Omental fat pad (tissue), 4 donors: ENCODE results near the gene ALAD. TPM values are rescaled to one million over a fixed set of nuclear protein-coding genes. Genes with fewer than 3 reads are reported as not detected.

ENCODE experiments used
- ATAC-seq: fragments of 150-250 bp; one replicate; pipeline ENCODE4 v1.9.1; 2016; ENCODE audit warnings: mild to moderate bottlenecking, moderate library complexity; ENCODE audit not compliant: low FRiP score
- DNase-seq: peaks from one replicate; pipeline ENCODE4 v3.0.0-alpha.2; 2019; ENCODE audit warnings: low spot score
- total RNA-seq, 4 donors: library from RNA; depleted of rRNA; stranded (reverse); fragments of >200 nt; gene quantifications; one replicate each; pipeline ENCODE4 v1.1.0, GENCODE V29; 2016
- TF ChIP-seq, protein P1 (sequence below), 3 donors: fragments of 450-650 bp; IDR thresholded peaks; one replicate each; pipeline ENCODE4 v1.5.1; 2016 to 2017; ENCODE audit warnings: antibody characterized with exemption in 3 of 3, mild to moderate bottlenecking in 3 of 3, moderate library complexity in 2 of 3

The ALAD gene
- total RNA-seq, 4 donors from 2014 or later = 24.7 to 28.9 (median 25.7) TPM

DNA sequence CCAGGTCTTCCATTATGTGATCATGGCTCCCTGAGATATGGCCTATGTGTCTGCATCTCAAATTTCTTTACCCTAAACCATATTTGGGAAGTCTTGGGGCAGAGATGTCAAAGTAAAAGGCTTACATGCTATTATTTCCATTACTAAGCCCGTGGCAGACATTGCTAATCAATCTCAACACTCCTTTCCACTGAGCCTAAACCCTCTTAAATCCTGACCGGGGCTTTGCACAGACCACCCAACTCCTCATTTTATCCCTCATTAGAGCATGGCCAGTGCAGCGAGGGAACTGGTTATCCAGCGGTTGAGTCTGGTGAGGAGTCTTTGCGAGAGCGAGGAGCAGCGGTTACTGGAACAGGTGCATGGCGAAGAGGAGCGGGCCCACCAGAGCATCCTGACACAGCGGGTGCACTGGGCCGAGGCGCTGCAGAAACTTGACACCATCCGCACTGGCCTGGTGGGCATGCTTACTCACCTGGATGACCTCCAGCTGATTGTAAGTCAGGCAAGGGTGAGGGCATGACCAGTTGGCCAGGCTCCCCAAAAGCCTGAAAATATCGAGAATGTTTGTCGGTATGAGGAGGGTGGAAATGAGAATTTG, 40.7 kb downstream of the ALAD start:
- DNase-seq (no peak), ATAC-seq (no peak)

DNA sequence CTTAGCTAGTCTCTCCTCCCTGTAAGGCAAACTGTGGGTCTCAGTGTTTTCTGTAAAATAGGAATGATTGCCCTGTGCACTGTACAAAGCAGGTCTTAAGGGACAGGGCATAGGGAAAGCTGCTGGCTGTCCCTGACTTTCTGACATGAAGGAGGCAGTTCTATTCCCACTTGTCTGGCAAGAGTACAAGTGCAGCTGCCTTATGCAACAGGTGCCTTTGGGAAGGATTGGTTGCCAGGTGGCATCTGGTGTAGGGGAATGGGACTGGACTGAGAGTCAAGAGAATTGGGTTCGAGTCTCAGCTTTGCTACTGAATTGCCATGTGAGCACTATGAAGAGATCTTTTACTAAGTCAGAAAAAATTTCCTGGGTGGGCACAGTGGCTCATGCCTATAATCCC, 41.7 kb downstream of the ALAD start:
- ATAC-seq = no peak
- TF ChIP-seq, protein P1, sequence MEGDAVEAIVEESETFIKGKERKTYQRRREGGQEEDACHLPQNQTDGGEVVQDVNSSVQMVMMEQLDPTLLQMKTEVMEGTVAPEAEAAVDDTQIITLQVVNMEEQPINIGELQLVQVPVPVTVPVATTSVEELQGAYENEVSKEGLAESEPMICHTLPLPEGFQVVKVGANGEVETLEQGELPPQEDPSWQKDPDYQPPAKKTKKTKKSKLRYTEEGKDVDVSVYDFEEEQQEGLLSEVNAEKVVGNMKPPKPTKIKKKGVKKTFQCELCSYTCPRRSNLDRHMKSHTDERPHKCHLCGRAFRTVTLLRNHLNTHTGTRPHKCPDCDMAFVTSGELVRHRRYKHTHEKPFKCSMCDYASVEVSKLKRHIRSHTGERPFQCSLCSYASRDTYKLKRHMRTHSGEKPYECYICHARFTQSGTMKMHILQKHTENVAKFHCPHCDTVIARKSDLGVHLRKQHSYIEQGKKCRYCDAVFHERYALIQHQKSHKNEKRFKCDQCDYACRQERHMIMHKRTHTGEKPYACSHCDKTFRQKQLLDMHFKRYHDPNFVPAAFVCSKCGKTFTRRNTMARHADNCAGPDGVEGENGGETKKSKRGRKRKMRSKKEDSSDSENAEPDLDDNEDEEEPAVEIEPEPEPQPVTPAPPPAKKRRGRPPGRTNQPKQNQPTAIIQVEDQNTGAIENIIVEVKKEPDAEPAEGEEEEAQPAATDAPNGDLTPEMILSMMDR (IDR thresholded peaks at IDR 0.05) = no peak

More for the DNA sequence above, 40.7 kb downstream of the ALAD start:
- TF ChIP-seq, protein P1 (IDR thresholded peaks at IDR 0.05) = no peak

DNA sequence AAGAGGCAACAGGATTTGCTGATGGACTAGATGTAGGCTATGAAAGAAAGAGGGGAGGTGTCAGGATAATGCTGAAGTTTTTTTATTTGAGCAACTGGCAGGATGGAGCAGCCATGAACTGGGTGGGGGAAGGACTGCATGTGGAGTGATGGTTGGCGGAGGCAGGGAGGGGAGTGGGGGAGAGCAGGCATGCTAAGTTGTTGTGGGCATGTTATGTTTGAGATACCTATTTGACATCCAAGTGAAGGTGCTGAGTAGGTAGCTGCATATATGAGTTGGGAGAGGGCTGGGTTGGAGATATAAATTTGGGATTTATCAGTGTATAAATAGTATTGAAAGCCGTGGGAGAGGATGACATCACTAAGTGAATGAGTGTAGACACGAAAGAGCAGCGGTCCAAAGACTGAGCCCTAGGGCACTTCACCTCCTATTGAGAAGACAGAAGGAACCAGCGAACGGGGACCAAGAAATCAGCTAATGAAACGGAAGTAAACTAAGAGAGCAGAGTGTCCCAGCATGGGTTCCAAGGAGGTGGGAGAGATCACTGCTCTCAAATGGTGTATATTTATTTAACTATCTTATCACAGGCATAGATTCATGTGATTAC, 44.3 kb downstream of the ALAD start:
- TF ChIP-seq, protein P1 (IDR thresholded peaks at IDR 0.05) = no peak
- DNase-seq (no peak), ATAC-seq (no peak)

More for the DNA sequence above, 41.7 kb downstream of the ALAD start:
- no peak for DNase-seq

DNA sequence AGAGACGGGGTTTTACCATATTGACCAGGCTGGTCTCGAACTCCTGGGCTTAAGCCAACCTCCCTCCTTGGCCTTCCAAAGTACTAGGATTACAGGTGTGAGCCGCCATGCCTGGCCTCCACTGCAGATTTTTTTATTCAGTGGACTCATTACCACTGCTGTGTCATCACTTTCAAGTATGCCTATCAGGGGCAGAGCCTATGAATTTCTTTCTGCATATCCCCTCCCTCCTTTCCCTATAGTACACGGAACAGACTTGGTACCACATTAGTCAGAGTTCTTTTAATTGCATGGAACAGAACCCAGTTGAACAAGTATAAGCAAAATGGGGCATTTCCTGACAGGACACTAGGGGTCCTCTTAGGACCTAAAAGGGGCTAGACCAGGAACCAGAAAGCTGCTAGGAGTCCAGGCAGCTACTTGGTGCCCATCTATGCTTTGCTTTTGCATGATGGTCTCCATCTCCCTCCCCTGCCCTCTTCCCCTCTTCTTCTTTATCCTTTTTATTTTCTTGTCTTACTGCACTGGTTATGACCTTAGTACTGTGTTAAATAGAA, 46.0 kb downstream of the ALAD start:
- ATAC-seq = no peak
- TF ChIP-seq, protein P1 (IDR thresholded peaks at IDR 0.05) = no peak
- DNase-seq = no peak

DNA sequence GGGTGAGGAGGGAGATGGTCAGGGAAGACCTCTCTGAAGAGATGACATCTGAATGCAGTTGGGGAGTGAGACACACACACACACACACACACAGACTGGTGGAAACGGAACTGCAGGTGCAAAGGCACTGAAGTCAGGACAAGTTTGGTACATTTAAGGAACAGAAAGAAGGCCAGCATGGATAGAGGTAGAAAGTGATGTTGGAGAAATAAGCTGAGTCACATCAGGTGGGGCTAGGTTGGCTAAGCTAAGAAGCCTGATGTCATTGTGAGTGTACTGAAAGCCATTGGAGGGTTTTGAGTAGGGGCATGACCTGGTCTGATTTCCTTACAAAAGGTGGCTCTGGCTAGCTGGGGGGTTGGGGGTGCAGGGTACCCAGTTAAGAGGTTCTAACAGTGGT, 48.7 kb downstream of the ALAD start:
- DNase-seq (no peak), ATAC-seq (no peak)
- TF ChIP-seq, protein P1 (IDR thresholded peaks at IDR 0.05) = no peak

DNA sequence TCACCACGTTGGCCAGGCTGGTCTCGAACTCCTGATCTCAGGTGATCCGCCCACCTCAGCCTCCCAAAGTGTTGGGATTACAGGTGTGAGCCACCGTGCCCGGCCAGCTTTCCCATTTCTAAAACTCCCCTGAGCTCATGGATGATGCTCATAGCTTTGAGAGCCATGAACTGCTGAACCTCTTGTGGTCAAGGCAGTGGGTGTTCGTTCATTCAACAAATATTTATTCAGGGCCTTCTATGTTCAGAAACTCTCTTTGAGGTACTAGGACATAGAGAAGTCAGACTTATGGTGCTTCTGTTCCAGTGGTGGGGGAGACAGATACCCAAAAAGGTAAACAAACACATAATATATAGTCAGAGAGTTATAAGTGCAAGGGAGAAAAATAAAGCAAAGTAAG, 49.1 kb downstream of the ALAD start:
- DNase-seq = no peak
- ATAC-seq = no peak
- TF ChIP-seq, protein P1 (IDR thresholded peaks at IDR 0.05) = no peak

DNA sequence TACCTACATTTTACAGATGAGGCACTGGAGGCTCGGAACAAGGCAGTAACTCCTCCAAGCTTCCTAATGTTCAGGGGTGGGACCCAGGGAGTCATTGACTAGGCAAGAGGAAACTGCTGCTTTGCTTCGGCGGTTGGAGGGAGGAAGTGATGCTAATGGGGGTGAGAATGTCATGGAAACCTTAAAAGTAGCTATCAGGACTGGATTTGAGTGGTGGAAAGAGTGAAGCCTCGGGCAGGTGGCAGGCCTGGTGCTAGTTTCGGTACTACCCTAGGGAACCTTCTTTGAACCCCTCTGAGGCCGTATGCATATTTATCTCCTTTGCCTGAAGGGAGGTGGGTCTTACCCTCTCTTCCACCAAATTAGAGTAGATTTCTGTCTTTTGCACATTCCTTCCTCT, 50.1 kb downstream of the ALAD start:
- ATAC-seq (no peak), DNase-seq (no peak)
- TF ChIP-seq, protein P1 (IDR thresholded peaks at IDR 0.05) = no peak
